Glutamatergic neuron (in vitro differentiated cells): ENCODE data around the gene HOTAIR. TPM values are rescaled to one million over a fixed set of nuclear protein-coding genes. Genes with fewer than 3 reads are reported as not detected.

Source experiments
- DNase-seq: peaks from one replicate; pipeline ENCODE4 v3.0.0; 2022
- H3K27ac Mint-ChIP-seq: one replicate; pipeline ENCODE4 v1.8.0; 2020; ENCODE audit warnings: mild to moderate bottlenecking, mixed read lengths, inconsistent platforms; ENCODE audit not compliant: unreplicated experiment
- H3K27me3 Mint-ChIP-seq: one replicate; pipeline ENCODE4 v1.8.0; 2020; ENCODE audit warnings: mild to moderate bottlenecking, moderate library complexity, mixed read lengths, inconsistent platforms; ENCODE audit not compliant: unreplicated experiment
- H3K36me3 Mint-ChIP-seq: one replicate; pipeline ENCODE4 v1.8.0; 2020; ENCODE audit warnings: mild to moderate bottlenecking, mixed read lengths, inconsistent platforms; ENCODE audit not compliant: unreplicated experiment
- H3K4me1 Mint-ChIP-seq: one replicate; pipeline ENCODE4 v1.8.0; 2020; ENCODE audit warnings: mild to moderate bottlenecking, low read depth, mixed read lengths, inconsistent platforms; ENCODE audit not compliant: unreplicated experiment
- H3K4me3 Mint-ChIP-seq: one replicate; pipeline ENCODE4 v1.8.0; 2020; ENCODE audit warnings: mild to moderate bottlenecking, mixed read lengths, inconsistent platforms; ENCODE audit not compliant: unreplicated experiment
- H3K9me3 Mint-ChIP-seq: one replicate; pipeline ENCODE4 v1.8.0; 2020; ENCODE audit warnings: mild to moderate bottlenecking, moderate library complexity, mixed read lengths, inconsistent platforms; ENCODE audit not compliant: unreplicated experiment
- CTCF ChIP-seq: fragments of 200-600 bp; sonication (generic); IDR thresholded peaks from one replicate; pipeline ENCODE4 v1.5.0; 2021; ENCODE audit not compliant: partially characterized antibody, unreplicated experiment
- total RNA-seq: library from RNA; stranded (reverse); fragmentation: NEBNext Ultra II Directional; extraction: Animal tissue kit (Norgen Biotek cat#: 25700); gene quantifications from one replicate; pipeline ENCODE4 v1.2.1, GENCODE V29; 2021; ENCODE audit not compliant: unreplicated experiment

Gene HOTAIR
- total RNA-seq, 1 donor from 2014 or later, result not detected

- H3K9me3 Mint-ChIP-seq, result peaks cover 3% of the 10 kb centered on the region
- H3K4me3 Mint-ChIP-seq, result no peak overlapping the region
- H3K27ac Mint-ChIP-seq, result no peak overlapping the region
- no peaks in the 10 kb centered on the region for H3K36me3 Mint-ChIP-seq
- no peak for TF ChIP-seq CTCF
- H3K4me1 Mint-ChIP-seq, result no peaks in the 10 kb centered on the region
- peaks cover 40% of the 10 kb centered on the region for H3K27me3 Mint-ChIP-seq
- no peak for DNase-seq
These were observed 23.0 kb downstream of the HOTAIR start for GRCh38 chr12:53951577-53952334.

GRCh38 chr12:53950789-53951576 is 23.8 kb downstream of the HOTAIR start:
- TF ChIP-seq CTCF, result no peak
- no peak for DNase-seq
- Mint-ChIP-seq H3K27me3 (peaks cover 44% of the 10 kb centered on the region), H3K9me3 (peaks cover 3% of the 10 kb centered on the region), H3K4me3 (no peak overlapping the region), H3K27ac (no peak overlapping the region), H3K4me1 (no peaks in the 10 kb centered on the region), H3K36me3 (no peaks in the 10 kb centered on the region)

GRCh38 chr12:53950437-53950773 is 24.3 kb downstream of the HOTAIR start:
- TF ChIP-seq CTCF, result no peak
- no peaks in the 10 kb centered on the region for H3K4me1 Mint-ChIP-seq
- peaks cover 3% of the 10 kb centered on the region for H3K9me3 Mint-ChIP-seq
- no peaks in the 10 kb centered on the region for H3K36me3 Mint-ChIP-seq
- H3K4me3 Mint-ChIP-seq, result no peak overlapping the region
- DNase-seq, result no peak
- H3K27ac Mint-ChIP-seq, result no peak overlapping the region
- peaks cover 42% of the 10 kb centered on the region for H3K27me3 Mint-ChIP-seq

DNA sequence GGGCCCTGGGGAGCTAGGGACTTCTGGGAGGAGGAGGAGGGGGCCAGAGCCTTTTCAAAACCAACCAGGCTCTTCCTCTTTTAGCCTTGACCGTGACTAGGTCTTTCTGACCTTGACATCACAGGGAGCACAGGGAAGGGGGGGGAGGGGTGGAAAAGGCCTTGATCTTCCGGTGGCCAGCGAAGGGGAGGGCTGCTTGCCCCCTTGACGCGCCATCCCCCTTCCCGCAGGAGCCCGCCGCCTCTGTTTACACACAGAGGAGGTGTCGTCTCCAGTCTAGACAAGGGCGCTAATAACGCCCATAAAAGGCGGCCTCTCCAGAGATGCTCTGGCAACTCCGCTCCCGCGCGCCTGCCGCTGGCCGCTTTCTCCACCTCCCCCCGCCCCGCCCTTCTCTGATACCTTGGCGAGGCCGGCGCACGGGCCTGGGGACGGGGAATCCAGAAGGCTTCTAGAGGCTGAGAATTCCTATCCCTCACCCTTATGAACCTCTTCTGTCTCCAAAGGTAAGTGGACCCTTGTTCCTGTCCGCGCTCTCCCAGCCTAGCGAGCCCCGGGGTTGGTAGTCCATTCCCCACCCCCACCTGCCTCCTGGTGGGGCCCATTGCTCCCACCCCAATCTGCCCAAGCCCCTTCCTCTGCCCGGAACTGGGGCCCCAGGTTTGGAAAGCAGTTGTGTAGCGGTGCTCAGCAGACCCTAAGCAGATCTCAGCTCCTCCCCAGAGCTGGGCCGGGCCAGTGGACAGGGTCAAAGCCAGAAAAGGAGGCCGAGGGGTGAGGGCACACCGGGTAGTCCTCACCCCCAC is 24.9 kb downstream of the HOTAIR start:
- H3K4me3 Mint-ChIP-seq, result no peak overlapping the region
- no peak for TF ChIP-seq CTCF
- peaks cover 3% of the 10 kb centered on the region for H3K9me3 Mint-ChIP-seq
- no peak overlapping the region for H3K27ac Mint-ChIP-seq
- peaks cover 43% of the 10 kb centered on the region for H3K27me3 Mint-ChIP-seq
- no peak for DNase-seq
- no peaks in the 10 kb centered on the region for H3K36me3 Mint-ChIP-seq
- no peaks in the 10 kb centered on the region for H3K4me1 Mint-ChIP-seq
